Neural cell (in vitro differentiated cells): ENCODE results near the gene FAF1.
"Not testable (repeated sequence)": the region's sequence is repeated elsewhere in the genome, so short reads cannot be mapped to it uniquely, and the experiment has no call there.

Source experiments
- CTCF ChIP-seq: fragments of 450-650 bp; IDR thresholded peaks from 2 replicates; pipeline ENCODE4 v1.5.1; 2014; ENCODE audit warnings: antibody characterized with exemption, mild to moderate bottlenecking, moderate library complexity; ENCODE audit not compliant: poor library complexity, severe bottlenecking
- EP300 ChIP-seq: fragments of 450-650 bp; conservative IDR thresholded peaks from 2 replicates; pipeline ENCODE4 v1.6.1; 2014; ENCODE audit warnings: antibody characterized with exemption, mild to moderate bottlenecking, moderate library complexity; ENCODE audit not compliant: poor library complexity, severe bottlenecking
- POLR2AphosphoS5 ChIP-seq: IDR thresholded peaks from 2 replicates; pipeline ENCODE4 v1.6.1; 2012
- RAD21 ChIP-seq: fragments of 450-650 bp; conservative IDR thresholded peaks from 2 replicates; pipeline ENCODE4 v1.6.1; 2014; ENCODE audit warnings: antibody characterized with exemption, mild to moderate bottlenecking, moderate library complexity

GRCh38 chr1:50906050-50906449 is 54.0 kb downstream of the FAF1 start:
- TF ChIP-seq CTCF, POLR2AphosphoS5, EP300, RAD21: not testable (repeated sequence)
